Brain microvascular endothelial cell (primary cell): ENCODE data around the gene GGT5.

Experiments
- DNase-seq: peaks from one replicate; pipeline ENCODE4 v3.0.0-alpha.2; 2020
- H3K27ac ChIP-seq: fragments of 250-450 bp; sonication (Bioruptor Pico); 2 replicates; pipeline ENCODE4 v1.5.1; 2020; ENCODE audit warnings: mild to moderate bottlenecking, moderate library complexity
- H3K27me3 ChIP-seq: fragments of 250-450 bp; sonication (Bioruptor Pico); replicated peaks from 2 replicates; pipeline ENCODE4 v1.5.1; 2020; ENCODE audit warnings: mild to moderate bottlenecking
- H3K36me3 ChIP-seq: fragments of 250-450 bp; sonication (Bioruptor Pico); replicated peaks from 2 replicates; pipeline ENCODE4 v1.5.1; 2020; ENCODE audit warnings: mild to moderate bottlenecking
- H3K4me3 ChIP-seq: 2 replicates; pipeline ENCODE4 v1.5.1; 2011; ENCODE audit warnings: low read depth, mild to moderate bottlenecking, control low read depth, low read length, moderate library complexity
- in situ Hi-C: cut with HindIII; loops from 2 replicates; pipeline ENCODE4 v1.10.0; 2017; ENCODE audit warnings: low sequenced_read_pairs, low pct_ligation_motif_present
- TF ChIP-seq, protein P1 (sequence below): IDR thresholded peaks from 2 replicates; pipeline ENCODE4 v1.5.1; 2011; ENCODE audit warnings: low read depth, mild to moderate bottlenecking, moderate library complexity, low read length, control low read depth, inconsistent platforms; ENCODE audit errors: missing control alignments

The GGT5 gene

GRCh38 chr22:24232725-24233124 is 12.2 kb downstream of the GGT5 start:
- no peak overlapping the region for H3K27ac ChIP-seq

GRCh38 chr22:24232124-24232523 is 12.8 kb downstream of the GGT5 start:
- Histone ChIP-seq H3K27ac (no peak overlapping the region), H3K36me3 (peaks cover 53% of the 10 kb centered on the region), H3K27me3 (no peaks in the 10 kb centered on the region), H3K4me3 (no peak overlapping the region)
- TF ChIP-seq, protein P1, sequence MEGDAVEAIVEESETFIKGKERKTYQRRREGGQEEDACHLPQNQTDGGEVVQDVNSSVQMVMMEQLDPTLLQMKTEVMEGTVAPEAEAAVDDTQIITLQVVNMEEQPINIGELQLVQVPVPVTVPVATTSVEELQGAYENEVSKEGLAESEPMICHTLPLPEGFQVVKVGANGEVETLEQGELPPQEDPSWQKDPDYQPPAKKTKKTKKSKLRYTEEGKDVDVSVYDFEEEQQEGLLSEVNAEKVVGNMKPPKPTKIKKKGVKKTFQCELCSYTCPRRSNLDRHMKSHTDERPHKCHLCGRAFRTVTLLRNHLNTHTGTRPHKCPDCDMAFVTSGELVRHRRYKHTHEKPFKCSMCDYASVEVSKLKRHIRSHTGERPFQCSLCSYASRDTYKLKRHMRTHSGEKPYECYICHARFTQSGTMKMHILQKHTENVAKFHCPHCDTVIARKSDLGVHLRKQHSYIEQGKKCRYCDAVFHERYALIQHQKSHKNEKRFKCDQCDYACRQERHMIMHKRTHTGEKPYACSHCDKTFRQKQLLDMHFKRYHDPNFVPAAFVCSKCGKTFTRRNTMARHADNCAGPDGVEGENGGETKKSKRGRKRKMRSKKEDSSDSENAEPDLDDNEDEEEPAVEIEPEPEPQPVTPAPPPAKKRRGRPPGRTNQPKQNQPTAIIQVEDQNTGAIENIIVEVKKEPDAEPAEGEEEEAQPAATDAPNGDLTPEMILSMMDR: no peak
- no peak for DNase-seq
- in situ Hi-C loops: no loop called here

More at GRCh38 chr22:24232725-24233124, 12.2 kb downstream of the GGT5 start:
- peaks cover 47% of the 10 kb centered on the region for H3K36me3 ChIP-seq
- DNase-seq: no peak
- H3K4me3 ChIP-seq: no peak overlapping the region
- H3K27me3 ChIP-seq: no peaks in the 10 kb centered on the region
- TF ChIP-seq, protein P1: no peak
- in situ Hi-C loops: no loop called here

DNA sequence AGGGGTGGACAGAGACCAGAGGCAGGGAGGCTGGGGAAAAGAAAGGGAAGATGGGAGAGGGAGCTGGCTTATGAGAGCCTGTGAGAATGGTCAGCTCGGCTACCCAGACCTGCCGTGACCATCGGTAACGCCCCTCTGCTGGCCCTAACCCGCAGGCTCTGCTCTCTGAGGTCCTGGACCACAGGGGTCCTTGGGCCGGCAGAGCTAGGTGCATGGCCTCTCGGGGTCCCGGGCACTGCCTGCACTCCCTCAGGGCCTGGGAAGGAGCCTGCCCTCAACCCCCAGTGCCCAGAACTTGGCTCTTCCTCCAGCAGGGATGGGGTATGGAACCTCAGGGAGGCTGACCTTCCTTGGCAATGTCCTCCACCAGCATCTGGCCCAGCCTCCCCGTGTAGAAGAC is 13.2 kb downstream of the GGT5 start:
- no peaks in the 10 kb centered on the region for H3K27me3 ChIP-seq
- in situ Hi-C loops: no loop called here

DNA sequence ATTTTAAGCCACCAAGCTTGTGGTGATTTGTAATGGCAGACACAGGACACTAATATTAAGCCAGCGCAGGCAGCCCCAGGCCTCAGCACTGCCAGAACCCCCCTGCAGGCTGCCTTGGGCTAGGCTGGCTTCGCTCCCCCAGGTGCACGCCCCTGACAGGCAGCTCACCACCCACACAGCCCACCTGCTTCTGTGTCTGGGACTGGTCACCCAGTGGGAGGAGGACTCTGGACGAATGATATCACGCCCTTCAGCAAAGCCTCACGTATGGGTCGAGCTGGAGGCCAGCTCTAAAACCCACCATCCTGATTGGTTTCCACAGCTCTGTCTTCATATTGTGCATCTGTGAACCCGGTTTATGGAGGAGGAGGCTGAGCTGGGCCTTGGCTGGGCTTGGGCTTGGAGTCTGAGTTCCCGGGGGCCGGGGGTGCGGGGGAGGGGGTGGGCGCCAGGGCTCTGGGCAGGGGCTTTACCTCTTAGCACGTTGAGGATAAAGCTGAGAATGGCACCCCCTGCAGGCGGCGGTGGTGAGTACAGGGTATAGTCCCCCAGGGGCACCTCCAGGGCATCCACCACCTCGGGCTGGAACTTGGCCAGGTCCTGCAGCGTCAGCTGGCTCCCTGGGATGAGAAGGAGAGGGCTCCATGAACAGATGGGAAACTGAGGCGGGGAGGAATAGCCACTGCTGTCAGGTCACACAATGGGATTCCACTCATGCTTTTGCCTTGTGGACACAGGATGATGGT is 13.8 kb downstream of the GGT5 start:
- H3K27ac ChIP-seq: no peak overlapping the region
- DNase-seq: no peak
- H3K4me3 ChIP-seq: no peak overlapping the region
- peaks cover 58% of the 10 kb centered on the region for H3K36me3 ChIP-seq
- H3K27me3 ChIP-seq: no peaks in the 10 kb centered on the region
- in situ Hi-C loops: no loop called here
- TF ChIP-seq, protein P1: peak; percentile 60

More for the DNA sequence above, 13.2 kb downstream of the GGT5 start:
- DNase-seq: no peak
- TF ChIP-seq, protein P1: no peak
- no peak overlapping the region for H3K27ac ChIP-seq
- H3K4me3 ChIP-seq: no peak overlapping the region
- H3K36me3 ChIP-seq: peaks cover 56% of the 10 kb centered on the region

DNA sequence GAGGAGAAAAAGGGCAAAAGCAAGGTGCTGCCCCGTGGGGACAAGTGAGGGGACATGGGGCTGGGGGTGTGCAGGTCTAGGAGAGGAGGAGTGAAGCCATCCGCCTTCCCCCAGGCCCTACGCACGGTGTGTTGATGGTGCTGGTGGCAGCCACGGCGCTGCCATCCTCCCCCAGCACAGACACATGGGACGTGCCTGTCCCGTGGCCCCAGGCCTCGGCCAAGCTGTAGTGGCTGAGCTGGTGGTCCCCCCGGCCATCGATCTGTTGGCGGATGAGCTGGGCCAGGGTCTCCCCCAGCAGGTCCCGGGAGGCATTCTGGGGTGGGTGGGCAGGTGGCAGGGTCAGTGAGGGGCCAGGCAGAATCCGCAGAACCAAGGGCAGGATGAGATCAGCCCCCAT is 18.9 kb downstream of the GGT5 start:
- H3K27me3 ChIP-seq: no peaks in the 10 kb centered on the region
- TF ChIP-seq, protein P1: no peak
- peaks cover 79% of the 10 kb centered on the region for H3K36me3 ChIP-seq
- no peak for DNase-seq
- H3K27ac ChIP-seq: no peak overlapping the region
- in situ Hi-C loops: no loop called here
- no peak overlapping the region for H3K4me3 ChIP-seq

DNA sequence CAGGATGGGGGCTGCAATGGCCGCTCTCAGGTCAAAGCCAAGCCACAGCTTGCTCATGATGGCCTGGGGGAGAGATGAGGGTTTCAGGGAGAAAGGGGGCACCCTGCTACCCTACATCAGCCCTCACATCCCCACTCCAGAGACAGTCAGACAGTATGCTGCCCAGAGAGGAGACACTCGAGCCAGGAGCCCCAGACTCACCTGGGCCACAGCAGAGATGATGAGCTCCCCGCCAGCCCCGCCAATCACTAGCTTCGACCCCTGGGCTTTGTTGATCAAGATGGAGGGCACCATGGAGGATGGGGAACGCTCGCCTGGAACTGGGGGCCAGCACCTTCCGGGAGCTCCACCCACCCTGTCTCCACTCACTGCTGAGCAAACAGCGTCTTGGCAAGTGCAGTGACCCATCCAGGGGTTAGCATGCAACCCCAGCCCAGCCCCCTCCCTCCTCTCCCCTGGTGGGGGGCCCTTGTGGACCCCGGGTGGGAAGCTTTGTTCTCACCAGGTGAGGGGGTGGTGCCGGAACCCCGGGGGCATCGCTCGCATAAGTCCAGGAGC is 19.8 kb downstream of the GGT5 start:
- Histone ChIP-seq H3K36me3 (peaks cover 83% of the 10 kb centered on the region), H3K27me3 (no peaks in the 10 kb centered on the region), H3K27ac (no peak overlapping the region), H3K4me3 (no peak overlapping the region)
- TF ChIP-seq, protein P1: no peak
- DNase-seq: no peak
- in situ Hi-C loops: no loop called here
